Measurements from ENCODE around the gene ARHGAP15.

ARHGAP15 gene

DNA sequence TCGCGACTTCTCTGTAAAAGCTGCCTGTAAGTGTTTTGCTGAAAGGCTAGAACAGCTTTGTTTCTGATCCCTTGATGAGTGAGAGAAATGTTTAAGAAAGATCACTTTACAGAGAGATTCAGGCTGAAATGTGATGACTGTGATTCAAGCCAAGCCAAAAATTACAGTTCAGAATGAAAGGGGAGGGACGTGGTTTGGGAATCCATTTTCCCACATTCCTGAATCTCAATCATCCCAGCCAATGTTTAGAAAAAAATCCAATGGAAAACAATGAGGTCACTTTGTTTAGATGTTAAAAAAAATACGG lies 416.7 kb downstream of the ARHGAP15 start:
- no peak for DNase-seq

DNA sequence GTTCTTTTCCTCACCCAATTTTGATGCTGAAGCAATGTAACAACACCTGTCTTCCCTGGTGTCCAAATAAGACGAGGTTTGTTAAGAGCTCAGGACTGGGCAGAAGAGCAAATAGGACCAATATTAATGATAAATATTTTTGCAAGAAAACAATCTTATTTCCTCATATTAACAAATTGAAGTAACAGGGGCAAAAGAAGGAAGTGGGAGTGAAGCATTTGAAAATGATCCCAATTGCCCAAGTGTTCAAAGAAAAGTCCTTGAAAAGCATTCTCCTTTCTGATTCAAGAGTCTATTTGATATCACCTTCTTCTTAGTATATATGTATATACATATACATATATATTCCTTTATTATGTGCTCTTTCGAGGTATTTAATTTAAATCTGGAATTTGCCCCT lies 418.8 kb downstream of the ARHGAP15 start:
- no peak for DNase-seq

DNA sequence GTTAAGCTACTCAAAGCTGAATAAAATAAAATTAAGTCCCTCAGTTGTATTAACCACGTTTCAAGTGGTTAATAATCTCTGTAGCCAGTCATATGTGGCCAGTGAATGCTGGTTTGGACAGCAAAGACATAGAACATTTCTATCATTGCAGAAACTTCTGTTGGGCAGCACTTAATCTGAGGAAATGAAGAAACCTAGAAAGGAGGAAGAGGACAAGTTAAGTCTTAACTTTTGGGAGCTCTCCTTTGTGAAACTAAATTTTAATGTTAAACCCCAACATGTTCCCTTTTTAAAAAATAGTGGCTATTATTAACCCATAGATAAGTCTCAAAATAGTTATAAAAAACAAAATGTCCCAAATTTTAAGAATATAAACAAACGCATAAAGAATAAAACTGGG lies 421.3 kb downstream of the ARHGAP15 start:
- DNase-seq: no peak

DNA sequence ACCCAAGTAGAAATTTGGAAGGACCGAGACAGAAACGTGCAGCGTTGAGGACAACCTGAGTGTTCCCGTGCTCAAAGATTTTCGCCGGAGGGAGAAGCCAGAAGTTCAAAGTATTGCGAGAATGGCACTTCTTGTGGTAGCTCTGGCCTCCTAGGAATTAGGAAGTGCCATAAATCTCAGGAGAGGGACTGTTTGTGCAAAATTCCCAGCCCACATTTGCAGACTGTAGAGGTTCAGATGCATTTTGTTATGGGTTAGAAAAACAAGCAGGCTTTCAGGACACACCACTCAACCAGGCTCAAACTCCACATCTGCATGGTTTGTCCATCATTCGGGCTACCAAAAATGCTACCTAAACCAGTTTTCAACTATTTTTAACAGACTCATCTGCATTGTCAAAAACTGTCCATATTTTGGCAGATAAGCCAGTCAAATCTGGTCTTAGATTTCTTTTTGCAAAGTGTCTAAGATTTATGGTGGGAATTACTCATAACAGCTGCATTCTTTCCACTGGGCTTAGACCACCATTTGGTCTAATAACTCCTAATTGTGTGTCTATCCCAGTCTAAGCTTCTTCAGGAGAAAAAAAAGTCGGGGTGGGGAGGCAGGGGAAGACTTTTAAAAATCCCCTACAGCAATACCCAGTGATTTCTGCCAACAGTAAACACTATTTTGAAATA lies 422.9 kb downstream of the ARHGAP15 start:
- no peak for DNase-seq

GRCh38 chr2:143553261-143553660 lies 424.0 kb downstream of the ARHGAP15 start:
- DNase-seq: peak in 1 of 5 experiments; percentile 73

DNA sequence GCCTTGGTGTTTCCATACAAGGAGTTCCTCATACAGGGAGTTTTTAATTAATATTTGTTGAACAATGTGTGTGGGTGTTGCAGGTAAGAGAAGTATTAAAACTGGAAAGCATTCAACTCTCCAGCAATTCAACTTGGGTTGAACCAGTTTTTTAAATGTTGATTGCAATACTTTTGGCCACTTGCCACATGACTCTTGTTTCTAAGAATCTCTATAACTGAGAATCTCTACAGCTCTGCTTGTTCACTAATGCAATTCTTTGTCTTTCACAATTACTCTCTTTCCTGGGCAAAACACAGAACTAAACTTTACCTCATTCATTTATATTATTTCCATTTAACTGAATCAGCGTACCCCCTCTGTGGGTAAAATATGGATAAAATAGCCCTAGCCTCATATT lies 429.4 kb downstream of the ARHGAP15 start:
- no peak for DNase-seq

- no peak for DNase-seq
Measured at GRCh38 chr2:143559147-143559546, 429.9 kb downstream of the ARHGAP15 start.

GRCh38 chr2:143560724-143561123 lies 431.5 kb downstream of the ARHGAP15 start:
- DNase-seq: no peak

DNA sequence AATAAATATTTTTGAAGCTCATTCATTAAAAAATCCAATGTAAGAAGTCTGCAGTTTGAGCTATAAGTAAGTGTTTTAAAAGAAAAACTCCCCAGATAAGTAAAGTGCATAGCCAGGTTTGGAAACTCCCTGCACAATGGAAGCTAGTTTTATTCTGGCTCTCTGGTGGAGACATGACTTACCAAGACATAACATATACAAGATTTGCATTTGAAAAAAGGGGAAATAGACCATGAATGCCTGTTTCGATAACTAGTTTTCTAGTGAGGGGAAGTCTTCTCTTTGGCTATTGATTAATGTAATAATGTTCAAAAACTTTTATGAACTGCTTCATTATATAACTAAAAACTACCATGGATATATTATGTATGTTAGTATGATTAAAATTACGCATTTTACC lies 435.2 kb downstream of the ARHGAP15 start:
- DNase-seq: no peak

GRCh38 chr2:143571747-143572146 lies 442.5 kb downstream of the ARHGAP15 start:
- no peak for DNase-seq

DNA sequence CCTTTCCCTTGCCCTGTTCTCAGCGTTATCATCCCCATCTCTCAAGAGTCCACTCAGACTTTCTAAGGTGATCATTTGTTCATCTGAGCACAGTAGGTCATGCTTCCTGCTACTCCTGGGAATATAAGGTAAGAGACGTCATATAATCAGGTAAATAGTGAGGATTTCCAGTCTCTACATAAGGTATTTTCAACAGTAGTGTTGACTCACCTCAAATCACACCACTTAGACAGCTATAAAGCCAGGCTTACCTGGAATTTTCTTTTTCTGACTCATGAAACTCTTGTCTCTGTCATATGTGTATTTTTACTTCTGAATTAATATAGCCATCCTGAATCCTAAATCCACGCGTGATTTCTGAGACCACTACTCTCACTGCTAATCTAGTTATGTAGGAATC lies 443.2 kb downstream of the ARHGAP15 start:
- no peak for DNase-seq

- no peak for DNase-seq
Measured at GRCh38 chr2:143574069-143574468, 444.9 kb downstream of the ARHGAP15 start.

DNA sequence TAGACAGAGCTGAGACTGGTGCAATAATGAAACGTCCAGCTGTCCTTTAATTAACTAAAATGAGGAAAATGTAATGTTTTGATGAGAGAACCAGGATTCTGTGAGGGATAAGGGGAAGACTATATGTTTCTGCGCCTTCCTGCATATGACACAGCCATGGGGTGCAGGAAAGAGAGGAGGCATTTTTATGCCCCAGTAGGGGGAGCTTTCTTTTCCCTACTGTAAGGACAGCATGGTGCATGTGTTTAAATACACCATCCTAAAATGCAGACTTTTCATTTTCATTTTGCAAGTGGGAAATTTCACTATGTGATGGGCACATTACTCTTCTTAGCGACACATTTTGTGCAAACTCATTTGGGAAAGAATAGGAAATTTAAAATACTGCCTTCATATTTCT lies 446.1 kb downstream of the ARHGAP15 start:
- DNase-seq: no peak

DNA sequence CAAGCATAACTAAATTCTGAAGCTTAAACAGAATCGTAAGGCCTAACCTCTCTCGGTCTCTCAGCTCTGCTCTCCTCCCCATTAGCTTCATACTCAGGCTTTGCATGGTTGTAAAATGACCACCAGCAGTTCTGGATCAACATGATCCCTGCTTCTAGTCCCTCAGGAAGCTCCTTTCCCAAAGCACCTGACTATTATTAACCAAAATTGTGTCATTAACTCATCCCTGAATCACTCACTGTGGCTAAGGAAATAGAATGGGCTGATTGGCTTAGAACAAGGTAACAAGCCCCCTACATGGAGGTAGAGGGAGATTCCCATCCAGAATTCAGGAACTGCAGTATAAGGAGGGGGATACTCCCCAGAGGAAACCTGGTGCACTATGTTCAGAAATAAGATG lies 448.3 kb downstream of the ARHGAP15 start:
- no peak for DNase-seq

GRCh38 chr2:143579456-143579855 lies 450.2 kb downstream of the ARHGAP15 start:
- DNase-seq: no peak

- DNase-seq: peak in 1 of 5 experiments; percentile 32
Measured at GRCh38 chr2:143581134-143581533, 451.9 kb downstream of the ARHGAP15 start.

DNA sequence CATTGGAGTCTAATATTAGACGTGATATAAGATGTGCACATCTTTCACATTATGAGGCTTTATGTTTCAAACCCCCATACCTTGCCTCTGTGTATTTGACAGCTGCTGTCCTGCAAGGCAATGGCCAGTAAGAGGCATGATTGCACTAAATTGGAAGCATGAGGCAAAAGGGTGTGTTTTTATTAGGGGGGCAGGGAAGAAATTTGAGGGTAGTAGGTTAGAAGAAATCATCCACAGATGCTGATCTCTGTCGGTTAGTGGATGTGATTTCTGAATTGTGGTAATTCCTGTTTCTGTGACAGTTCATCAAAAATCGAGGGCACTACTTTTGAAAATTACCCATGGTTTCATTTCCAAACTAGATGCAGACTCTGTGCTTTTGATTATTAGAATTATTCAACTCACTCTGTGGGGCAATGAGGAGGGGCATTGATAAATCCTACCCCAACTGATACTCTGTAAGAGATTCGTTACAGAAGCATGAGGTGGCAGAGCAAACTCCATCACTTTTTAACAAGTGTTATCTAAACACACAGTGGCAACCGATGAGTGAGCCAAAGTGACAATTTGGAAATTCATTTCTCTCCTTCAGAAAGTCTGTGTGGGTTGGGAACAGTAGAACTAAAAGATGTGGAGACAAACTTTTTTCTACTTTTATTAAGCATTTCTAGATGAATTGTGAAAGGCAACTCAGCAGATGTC lies 453.0 kb downstream of the ARHGAP15 start:
- DNase-seq: no peak

DNA sequence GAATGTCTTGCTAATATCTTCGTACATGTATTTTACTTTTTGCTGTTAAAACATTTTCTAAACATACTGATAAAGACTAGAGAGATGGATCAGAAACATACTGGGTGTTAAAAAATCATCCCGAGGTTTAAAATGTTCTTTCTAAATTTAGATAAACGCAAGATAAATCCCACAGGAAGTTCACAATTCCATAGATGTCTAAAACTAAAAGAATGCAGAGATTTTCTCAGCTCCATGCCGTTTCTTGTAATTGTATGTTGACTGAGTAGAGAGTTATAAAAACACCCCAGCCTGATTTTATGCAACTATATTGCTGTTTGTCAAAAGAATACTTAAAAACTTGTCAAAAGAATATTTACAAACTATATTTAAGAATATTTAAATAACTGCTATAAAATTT lies 455.7 kb downstream of the ARHGAP15 start:
- DNase-seq: no peak

DNA sequence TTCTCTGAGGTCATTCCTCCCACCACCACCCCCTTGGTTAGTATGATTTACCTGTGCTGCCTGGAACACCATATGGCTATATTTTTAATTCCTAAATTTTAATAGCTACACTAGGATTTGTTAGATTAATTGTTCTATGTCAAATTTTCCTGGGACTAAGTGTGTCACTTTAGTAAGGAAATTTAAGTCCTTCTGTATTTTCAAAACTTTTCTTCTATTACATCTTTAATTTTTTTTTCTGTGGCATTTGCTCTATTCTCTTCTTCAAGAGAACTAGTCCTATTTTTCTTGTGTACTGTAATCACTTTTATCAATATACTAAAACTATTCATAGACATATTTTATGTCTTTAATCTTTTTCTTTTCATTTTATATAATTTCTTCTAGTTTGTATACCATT lies 456.9 kb downstream of the ARHGAP15 start:
- DNase-seq: no peak

DNA sequence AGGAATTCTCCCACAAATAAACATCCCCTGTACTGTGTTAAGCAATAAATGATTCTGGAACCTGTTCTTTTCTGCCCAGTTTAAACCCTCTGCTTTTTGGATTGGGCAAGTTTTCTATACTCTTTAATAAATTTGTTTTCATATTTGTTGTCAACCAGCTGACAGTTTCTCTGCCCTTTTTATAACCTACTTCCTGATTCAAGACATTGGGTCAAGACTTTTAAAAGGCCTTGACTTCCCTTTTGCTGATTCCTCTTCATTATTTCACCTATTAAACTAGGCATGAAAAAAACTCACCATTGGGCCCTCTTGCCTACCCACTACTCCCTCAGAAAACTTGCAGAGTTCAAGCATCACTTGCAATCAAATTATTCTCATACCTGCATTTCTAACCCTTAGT lies 459.5 kb downstream of the ARHGAP15 start:
- no peak for DNase-seq

- no peak for DNase-seq
Measured at GRCh38 chr2:143594161-143594560, 464.9 kb downstream of the ARHGAP15 start.

- no peak for DNase-seq
Measured at GRCh38 chr2:143594745-143595144, 465.5 kb downstream of the ARHGAP15 start.

DNA sequence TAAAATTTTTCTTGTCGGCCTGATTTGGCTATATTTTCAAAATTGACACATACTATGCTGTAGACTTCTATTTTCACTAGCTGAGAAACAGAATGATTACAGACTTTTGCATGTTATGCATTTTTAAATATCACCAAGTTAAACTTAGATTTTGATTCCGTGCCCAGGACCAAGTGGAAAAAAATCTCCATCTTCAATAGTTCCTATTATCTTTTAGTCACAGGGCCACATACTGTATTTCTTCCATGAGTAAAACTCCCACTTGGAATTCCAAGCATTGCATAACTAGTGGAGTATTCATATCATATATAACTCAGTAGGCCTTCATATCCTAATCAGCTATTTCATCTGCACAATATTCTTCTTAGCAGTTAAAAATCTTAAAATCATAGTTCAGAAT lies 470.9 kb downstream of the ARHGAP15 start:
- DNase-seq: no peak

DNA sequence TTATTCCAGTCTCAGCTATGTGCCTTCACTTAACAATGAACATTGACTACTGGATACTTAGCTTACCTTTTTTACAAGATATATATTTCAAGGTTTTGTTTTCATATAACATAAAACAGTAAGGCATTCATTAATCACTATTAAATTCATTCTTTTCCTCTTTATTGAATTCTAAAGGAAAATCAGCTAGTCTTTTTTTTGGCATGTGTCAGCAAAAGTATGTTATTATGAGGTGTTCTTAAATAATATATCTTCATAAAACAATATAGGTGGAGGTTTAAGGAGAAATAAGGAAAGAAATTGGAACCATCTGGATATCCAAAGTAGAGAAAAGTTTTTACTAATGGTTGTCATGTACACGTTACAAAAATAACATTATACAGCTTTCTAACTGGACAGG lies 472.6 kb downstream of the ARHGAP15 start:
- no peak for DNase-seq
